GM18858 (cell line): ENCODE data around the gene IER3.

Source experiments
- ATAC-seq: cut with Tn5 transposase; IDR thresholded peaks from one replicate; pipeline ENCODE4 v1.9.1; 2021; ENCODE audit not compliant: unreplicated experiment

The IER3 gene, protein sequence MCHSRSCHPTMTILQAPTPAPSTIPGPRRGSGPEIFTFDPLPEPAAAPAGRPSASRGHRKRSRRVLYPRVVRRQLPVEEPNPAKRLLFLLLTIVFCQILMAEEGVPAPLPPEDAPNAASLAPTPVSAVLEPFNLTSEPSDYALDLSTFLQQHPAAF

GRCh38 chr6:30744054-30744805 is at the start of gene IER3:
Gene IER3, minus strand, starts transcription at chr6:30744547. Its CDS starts 29 bp downstream, at chr6:30744518.
- ATAC-seq = no peak

DNA sequence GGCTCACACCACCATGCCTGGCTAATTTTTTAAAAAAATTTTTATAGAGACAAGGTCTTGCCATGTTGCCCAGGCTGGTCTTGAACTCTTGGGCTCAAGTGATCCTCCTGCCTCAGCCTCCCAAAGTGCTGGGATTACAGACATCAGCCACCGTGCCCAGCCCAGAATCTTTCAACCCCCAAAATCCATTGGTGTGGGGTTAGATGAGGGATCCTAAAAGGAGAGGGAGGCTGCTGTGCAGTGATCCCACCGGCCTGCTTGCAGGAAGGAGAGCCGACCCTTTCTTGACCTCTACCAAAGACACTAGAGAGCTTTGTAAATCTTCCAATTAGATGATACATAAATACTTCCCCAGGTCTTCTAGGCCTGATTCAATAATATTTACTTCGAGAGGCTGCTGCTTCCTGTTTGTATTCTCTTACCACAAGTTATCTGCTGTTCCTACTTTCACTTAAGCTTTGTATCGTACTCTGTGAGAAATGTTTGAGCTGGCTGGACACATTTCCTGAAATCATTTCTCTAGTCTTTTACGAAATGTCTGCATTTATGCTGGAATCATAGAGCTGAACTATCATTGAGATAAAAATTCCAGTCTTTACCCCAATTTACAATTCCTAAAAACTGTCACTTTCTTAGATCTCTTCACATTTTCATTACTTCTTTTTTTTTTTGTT is 49.3 kb upstream of the IER3 start:
- ATAC-seq = no peak

- no peak for ATAC-seq
Observed at GRCh38 chr6:30792786-30793185, 48.4 kb upstream of the IER3 start.

DNA sequence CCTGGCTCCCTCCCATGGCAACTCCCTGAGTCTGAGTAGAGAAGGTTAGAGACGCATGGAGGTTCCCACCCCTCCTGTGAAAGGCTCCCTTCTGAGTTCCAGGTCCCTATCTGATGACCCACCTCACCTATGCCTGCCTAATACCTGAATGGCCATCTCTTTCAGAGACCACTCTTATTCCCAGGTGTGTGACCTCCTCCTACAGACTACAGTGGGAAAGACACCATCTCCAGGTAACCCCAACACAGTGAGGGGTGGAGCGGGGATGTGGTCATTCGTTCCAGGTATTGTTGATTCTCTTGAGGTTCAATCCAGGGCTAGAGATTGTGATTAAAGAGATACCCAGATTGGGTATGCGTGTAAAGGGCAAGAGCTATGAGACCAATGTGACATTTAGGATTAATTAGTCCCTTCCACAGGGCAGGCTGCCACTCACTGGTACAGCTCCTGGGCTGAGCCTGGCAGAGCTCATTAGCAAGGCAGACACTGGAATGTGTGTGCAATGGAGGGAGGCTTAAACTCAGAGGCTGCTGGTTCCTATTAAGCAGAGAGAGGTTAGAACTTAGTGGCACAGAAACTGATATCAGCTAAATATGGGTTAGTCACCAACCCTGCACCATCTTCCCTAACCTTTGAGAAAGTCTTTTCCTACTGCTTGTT is 46.5 kb upstream of the IER3 start:
- no peak for ATAC-seq

DNA sequence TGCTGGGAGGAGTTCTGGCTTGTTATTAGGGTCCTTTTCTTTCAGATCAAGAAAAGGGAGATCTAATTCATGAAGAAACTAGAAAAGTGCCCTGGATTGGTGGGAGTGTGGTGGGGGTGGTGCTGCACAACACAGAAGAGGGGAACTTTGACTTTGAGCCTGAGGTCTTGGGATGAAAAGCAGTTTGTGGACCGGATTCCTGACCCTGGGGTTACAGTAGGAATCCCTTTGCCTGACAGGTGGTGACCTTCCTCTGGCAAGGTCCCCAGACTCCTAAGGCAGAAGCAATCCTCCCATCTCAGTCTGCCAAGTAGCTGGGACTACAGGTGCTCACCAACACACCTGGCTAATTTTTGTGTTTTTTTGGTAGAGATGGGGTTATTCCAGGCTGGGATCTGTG is 45.3 kb upstream of the IER3 start:
- ATAC-seq = no peak

DNA sequence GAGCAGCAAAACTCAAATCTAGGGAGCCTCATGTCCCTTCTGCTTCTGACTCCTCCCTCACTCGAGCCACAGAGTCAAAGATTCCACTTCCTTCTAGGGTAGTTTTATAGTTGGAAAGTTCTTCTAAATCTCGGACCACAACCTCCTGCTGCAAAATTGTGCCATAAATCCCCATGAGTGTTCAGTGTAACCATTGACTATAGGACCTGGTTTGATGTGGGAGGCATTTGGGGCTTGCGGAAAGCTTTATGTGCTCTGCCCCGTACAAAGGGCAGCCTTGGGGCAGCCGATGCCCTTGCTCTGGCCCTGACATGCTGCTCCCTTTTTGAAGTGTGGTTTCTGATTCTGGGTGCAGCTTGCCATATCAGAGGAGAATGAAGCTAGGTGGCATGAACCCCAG is 43.6 kb upstream of the IER3 start:
- no peak for ATAC-seq

- ATAC-seq = no peak
Observed at GRCh38 chr6:30782425-30783014, 38.2 kb upstream of the IER3 start.

GRCh38 chr6:30781743-30782424 is 37.5 kb upstream of the IER3 start:
- ATAC-seq = no peak

GRCh38 chr6:30781395-30781742 is 37.0 kb upstream of the IER3 start:
- ATAC-seq = no peak

DNA sequence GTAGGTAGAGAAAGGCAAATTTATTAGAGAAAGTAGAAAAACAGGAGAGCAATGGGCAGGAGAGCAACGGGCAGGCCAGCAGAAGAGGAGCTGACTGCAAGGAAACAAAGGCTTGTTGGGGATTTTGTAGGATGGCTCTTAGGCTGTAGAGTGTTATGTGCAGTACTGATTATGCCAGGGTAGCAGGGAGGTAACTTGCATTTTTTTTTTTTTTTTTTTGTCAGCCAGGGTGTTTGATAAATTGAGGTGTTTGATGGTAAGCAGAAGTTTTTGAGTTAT is 36.2 kb upstream of the IER3 start:
- ATAC-seq = no peak

- ATAC-seq = no peak
Observed at GRCh38 chr6:30779850-30780641, 35.7 kb upstream of the IER3 start.

DNA sequence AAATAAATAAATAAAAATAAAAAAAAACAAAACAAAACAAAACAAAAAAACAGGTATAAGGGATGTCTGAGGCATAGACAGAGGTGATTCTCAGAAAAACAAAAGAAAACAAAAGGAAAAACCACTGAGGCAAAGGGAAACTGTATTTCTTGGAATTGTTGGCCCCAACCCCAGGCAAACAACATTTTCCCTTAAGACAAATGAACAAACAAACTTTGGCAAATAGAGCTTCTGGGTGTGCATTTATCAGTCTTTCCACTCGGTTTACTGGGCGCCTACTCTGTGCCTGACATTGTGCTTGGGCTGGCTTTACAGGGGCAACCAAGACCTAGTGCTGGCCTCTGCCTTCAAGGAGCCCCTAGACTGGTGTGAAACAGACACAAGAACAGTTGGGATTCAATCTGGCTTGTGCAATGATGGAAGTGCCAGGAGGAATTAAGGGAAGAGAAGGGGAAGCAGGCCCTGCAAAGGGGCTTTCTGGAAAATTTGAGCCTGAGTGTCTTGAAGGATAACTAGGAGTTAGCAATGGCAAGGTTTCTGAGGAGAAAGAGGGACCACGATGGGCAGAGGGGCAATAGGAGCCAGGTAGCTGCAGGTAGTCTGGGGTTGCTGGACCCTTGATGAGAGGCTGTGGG is 33.8 kb upstream of the IER3 start:
- ATAC-seq = no peak

- no peak for ATAC-seq
Observed at GRCh38 chr6:30777155-30777485, 32.8 kb upstream of the IER3 start.

DNA sequence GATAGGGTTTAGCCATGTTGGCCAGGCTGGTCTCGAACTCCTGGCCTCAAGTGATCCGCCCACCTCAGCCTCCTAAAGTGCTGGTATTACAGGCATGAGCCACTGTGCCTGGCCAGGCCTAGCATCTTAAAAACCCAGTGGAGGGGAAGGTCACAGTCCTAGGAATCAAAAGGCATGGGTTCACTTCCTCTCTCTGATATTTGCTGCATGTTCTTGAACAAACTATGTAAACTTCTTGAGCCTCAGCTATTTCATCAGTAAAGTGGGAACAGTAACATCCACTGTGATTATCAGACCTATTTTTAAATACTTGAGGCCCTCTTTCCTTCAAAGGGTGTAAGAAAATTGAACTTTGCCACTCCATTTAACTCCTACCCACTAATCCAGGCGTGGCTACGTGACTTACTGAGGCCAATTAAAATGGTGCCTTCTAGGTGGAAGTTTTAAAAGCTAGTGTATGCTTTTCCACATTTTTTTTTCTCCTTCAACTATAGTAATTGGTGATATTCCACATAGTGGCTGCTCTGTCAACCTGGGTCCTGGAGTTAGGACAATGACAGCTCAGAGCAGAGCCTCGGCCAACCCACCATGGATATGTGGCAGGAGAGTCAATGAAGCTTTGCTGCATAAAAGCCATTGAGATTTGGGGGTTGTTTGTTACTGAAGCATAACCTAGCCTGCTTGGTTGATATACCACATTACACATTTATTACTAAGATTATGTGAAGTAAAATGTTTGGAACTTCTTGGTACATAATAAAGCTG is 32.2 kb upstream of the IER3 start:
- ATAC-seq = no peak

DNA sequence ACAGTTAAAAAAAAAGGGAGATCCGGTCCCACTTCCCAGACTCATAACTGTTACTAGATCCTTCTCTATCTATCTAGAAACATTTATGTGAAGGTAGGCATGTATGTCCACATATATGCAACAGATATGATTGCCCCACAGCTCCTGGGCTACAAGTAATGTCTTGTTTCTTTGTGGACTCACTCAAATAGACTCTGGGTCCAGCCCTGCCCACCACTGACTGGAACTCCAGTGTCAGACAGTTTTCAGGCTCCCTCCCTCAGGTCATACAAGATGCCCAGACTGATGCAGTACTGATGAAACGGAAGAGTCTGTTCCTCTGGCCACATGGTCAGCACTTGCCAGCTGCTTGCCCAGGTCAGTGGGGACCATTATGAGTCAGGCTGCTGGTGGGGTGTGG is 30.8 kb upstream of the IER3 start:
- ATAC-seq = no peak

DNA sequence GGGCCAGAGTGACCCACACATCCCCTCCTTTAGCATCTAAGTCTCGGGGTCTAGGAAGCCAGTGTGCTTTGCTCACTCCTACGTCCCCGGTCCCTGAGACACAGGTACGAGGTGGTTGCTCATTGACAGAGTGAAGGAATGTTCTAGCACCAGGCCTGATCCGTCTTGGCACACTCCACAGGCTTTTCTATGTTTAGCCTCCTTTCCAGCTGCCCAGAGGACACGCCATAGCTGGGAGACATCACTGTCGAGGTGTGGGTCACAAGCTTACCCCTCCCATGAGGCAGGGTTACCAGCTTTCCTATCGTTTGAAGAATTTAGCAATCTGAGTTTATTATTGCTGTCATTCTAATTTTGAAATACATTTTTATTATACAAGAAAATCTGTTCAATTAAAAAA is 30.4 kb upstream of the IER3 start:
- no peak for ATAC-seq

DNA sequence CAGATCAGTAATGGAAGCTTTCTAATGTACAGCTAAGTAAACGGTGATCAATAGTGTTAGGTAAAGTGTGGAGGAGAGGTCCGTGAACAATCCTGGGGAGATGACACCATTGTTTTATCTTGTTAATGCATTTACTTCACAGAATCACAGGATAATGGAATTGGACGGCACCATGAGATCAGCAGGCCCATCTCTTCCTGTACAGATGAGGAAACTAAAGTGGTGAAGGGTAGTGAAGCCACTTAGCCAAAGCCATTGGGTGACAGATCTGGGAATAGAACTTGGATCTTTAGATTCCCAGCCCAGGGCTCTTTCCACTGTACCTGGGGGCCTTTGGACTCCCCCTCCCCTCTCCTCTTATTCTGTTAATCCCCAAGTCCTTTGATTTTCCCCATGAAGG is 26.2 kb upstream of the IER3 start:
- ATAC-seq = no peak

GRCh38 chr6:30769853-30770524 is 25.6 kb upstream of the IER3 start:
- ATAC-seq = no peak
